ENCODE data around the gene PHF21B. TPM values are rescaled to one million over a fixed set of nuclear protein-coding genes. Genes with fewer than 3 reads are reported as not detected.
"Not testable (repeated sequence)": the region's sequence is repeated elsewhere in the genome, so short reads cannot be mapped to it uniquely, and the experiment has no call there.

The PHF21B gene
- total and polyA plus RNA-seq, 2 experiments from 2014 or later = 20.6 to 149 TPM

DNA sequence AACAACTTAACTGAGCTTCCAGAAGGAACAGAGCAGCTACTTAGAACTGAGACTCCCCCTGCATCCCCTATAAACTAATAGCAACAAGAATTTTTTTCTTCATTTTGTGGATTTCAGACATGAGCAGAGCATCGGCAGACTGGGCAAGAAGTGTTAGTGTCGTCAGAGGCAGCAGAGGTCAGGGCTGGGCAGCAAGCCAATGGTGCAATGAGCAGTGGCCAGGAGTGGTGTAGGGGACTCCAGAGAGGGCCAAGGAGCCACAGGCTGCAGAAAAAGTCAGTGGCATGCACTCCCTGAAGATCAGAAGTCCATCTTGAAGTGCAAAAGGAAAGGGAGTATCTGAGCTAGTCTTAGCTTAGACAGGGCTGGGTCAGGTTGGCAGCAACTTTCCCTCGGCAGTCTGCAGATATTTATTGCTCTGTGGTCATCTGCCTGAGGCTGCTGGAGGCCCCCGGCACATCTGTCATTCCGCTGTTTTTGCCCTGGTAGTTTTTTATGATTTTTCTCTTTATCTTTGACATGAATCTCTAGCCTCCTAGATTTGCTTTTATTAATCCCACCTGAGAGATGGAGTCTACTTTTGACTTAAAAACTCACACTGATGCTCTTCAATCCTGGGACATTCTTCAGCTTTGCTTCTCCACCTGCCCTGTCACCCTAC, 105.2 kb downstream of the PHF21B start:
- not testable (repeated sequence) for H4K20me1 ChIP-seq (replicated peaks; ENCODE audit: insufficient read depth); DNase-seq (ENCODE audit: low spot score); H3K9me2 ChIP-seq (ENCODE audit: insufficient read depth); H3K27me3 ChIP-seq (ENCODE audit: insufficient read depth); H3K4me3 ChIP-seq; H3K4me3 Mint-ChIP-seq; H3F3A ChIP-seq (replicated peaks; ENCODE audit: low read depth); H3K4me1 ChIP-seq (ENCODE audit: insufficient read depth); ATAC-seq; H2AFZ ChIP-seq; H3K4me1 Mint-ChIP-seq; H3K27ac ChIP-seq (ENCODE audit: low read depth); H3K27me3 Mint-ChIP-seq (ENCODE audit: insufficient read depth, low read depth, poor library complexity); H3K79me2 ChIP-seq (replicated peaks; ENCODE audit: insufficient read depth); H3K27ac Mint-ChIP-seq; H3K4me2 ChIP-seq
- Mint-ChIP-seq H3K9me3 (peaks cover 22% of the 10 kb centered on the region), H3K36me3 (ENCODE audit: low read depth) (peaks cover 73% of the 10 kb centered on the region)
- H3K36me3 ChIP-seq (ENCODE audit: insufficient read depth) = peaks cover 21% of the 10 kb centered on the region

DNA sequence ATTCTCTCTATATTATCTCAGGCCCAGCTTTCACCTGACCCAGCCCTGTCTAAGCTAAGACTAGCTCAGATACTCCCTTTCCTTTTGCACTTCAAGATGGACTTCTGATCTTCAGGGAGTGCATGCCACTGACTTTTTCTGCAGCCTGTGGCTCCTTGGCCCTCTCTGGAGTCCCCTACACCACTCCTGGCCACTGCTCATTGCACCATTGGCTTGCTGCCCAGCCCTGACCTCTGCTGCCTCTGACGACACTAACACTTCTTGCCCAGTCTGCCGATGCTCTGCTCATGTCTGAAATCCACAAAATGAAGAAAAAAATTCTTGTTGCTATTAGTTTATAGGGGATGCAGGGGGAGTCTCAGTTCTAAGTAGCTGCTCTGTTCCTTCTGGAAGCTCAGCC, 106.6 kb downstream of the PHF21B start:
- Mint-ChIP-seq H3K36me3 (ENCODE audit: low read depth) (peaks cover 69% of the 10 kb centered on the region), H3K9me3 (peaks cover 22% of the 10 kb centered on the region)

DNA sequence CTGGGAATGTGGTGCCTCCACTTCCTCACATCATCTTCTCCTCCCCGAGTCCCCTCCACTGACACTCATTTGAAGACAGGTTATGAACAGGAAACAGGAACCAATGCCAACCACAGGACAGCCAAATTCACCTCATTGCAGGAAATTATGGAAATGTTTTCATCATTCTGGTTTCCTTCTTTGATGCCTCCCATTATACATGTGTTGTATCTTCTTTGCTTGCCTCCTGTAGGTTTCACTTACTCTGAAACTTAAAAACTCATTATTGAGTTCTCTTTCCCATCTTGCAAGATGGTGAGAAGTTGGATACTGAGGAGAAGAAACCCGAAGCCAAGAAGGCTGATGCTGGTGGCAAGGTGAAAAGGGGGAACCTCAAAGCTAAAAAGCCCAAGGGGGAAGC, 108.5 kb downstream of the PHF21B start:
- no peaks in the 10 kb centered on the region for H3K79me2 ChIP-seq (replicated peaks; ENCODE audit: insufficient read depth)
- Mint-ChIP-seq H3K9me3 (peaks cover 22% of the 10 kb centered on the region), H3K4me1 (no peaks in the 10 kb centered on the region), H3K4me3 (no peak overlapping the region), H3K27me3 (ENCODE audit: insufficient read depth, low read depth, poor library complexity) (peaks cover 4% of the 10 kb centered on the region), H3K27ac (no peak overlapping the region), H3K36me3 (ENCODE audit: low read depth) (peaks cover 64% of the 10 kb centered on the region)
- peaks cover 13% of the 10 kb centered on the region; the same call in 1 of the 2 replicates for H4K20me1 ChIP-seq (replicated peaks; ENCODE audit: insufficient read depth)
- H3F3A ChIP-seq (replicated peaks; ENCODE audit: low read depth) = no peaks in the 10 kb centered on the region
- H3K27ac ChIP-seq (ENCODE audit: low read depth) = no peak overlapping the region
- H3K4me2 ChIP-seq = no peak overlapping the region
- DNase-seq (ENCODE audit: low spot score) (no peak), ATAC-seq (no peak)
- H2AFZ ChIP-seq = no peak overlapping the region
- H3K36me3 ChIP-seq (ENCODE audit: insufficient read depth) = peaks cover 21% of the 10 kb centered on the region
- no peaks in the 10 kb centered on the region for H3K4me1 ChIP-seq (ENCODE audit: insufficient read depth)
- TF ChIP-seq JUNB (IDR thresholded peaks at IDR 0.05; ENCODE audit: unreplicated experiment) (no peak), CREB1 (CRISPR knock-in tag; IDR thresholded peaks at IDR 0.05; ENCODE audit: low read depth) (no peak), EZH2phosphoT487 (IDR thresholded peaks at IDR 0.05; ENCODE audit: unreplicated experiment) (no peak), NANOG (IDR thresholded peaks at IDR 0.05; ENCODE audit: borderline replicate concordance) (no peak)
- TF ChIP-seq, protein P1, sequence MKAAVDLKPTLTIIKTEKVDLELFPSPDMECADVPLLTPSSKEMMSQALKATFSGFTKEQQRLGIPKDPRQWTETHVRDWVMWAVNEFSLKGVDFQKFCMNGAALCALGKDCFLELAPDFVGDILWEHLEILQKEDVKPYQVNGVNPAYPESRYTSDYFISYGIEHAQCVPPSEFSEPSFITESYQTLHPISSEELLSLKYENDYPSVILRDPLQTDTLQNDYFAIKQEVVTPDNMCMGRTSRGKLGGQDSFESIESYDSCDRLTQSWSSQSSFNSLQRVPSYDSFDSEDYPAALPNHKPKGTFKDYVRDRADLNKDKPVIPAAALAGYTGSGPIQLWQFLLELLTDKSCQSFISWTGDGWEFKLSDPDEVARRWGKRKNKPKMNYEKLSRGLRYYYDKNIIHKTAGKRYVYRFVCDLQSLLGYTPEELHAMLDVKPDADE (IDR thresholded peaks at IDR 0.05) = no peak
- H3K4me3 ChIP-seq = no peak overlapping the region
- H3K27me3 ChIP-seq (ENCODE audit: insufficient read depth) = no peaks in the 10 kb centered on the region
- H3K9me2 ChIP-seq (ENCODE audit: insufficient read depth) = no peaks in the 10 kb centered on the region

More for the DNA sequence above, 106.6 kb downstream of the PHF21B start:
- not testable (repeated sequence) for H3K79me2 ChIP-seq (replicated peaks; ENCODE audit: insufficient read depth); H3F3A ChIP-seq (replicated peaks; ENCODE audit: low read depth); H3K27ac ChIP-seq (ENCODE audit: low read depth); H3K4me2 ChIP-seq; H3K4me1 ChIP-seq (ENCODE audit: insufficient read depth); H3K27ac Mint-ChIP-seq; H3K27me3 ChIP-seq (ENCODE audit: insufficient read depth); H3K4me3 Mint-ChIP-seq; ATAC-seq; H3K27me3 Mint-ChIP-seq (ENCODE audit: insufficient read depth, low read depth, poor library complexity); H3K9me2 ChIP-seq (ENCODE audit: insufficient read depth); H4K20me1 ChIP-seq (replicated peaks; ENCODE audit: insufficient read depth); H3K4me1 Mint-ChIP-seq; H2AFZ ChIP-seq; H3K4me3 ChIP-seq; DNase-seq (ENCODE audit: low spot score)
- peaks cover 21% of the 10 kb centered on the region for H3K36me3 ChIP-seq (ENCODE audit: insufficient read depth)
